ENCODE data around the gene PLXDC1. TPM values are rescaled to one million over a fixed set of nuclear protein-coding genes. Genes with fewer than 3 reads are reported as not detected.
A peak's percentile ranks its signal among the peaks of the same experiment; 100 is the strongest.

Gene PLXDC1
- total and polyA plus RNA-seq, 2 of the 13 experiments (the other 11 are each of a cell fraction or from before 2014, with no cell fraction given), result not detected

GRCh38 chr17:39197380-39198185, 46.1 kb upstream of the PLXDC1 start, which contains the start of gene CACNB1 (continued):
- TF ChIP-seq, protein P1, sequence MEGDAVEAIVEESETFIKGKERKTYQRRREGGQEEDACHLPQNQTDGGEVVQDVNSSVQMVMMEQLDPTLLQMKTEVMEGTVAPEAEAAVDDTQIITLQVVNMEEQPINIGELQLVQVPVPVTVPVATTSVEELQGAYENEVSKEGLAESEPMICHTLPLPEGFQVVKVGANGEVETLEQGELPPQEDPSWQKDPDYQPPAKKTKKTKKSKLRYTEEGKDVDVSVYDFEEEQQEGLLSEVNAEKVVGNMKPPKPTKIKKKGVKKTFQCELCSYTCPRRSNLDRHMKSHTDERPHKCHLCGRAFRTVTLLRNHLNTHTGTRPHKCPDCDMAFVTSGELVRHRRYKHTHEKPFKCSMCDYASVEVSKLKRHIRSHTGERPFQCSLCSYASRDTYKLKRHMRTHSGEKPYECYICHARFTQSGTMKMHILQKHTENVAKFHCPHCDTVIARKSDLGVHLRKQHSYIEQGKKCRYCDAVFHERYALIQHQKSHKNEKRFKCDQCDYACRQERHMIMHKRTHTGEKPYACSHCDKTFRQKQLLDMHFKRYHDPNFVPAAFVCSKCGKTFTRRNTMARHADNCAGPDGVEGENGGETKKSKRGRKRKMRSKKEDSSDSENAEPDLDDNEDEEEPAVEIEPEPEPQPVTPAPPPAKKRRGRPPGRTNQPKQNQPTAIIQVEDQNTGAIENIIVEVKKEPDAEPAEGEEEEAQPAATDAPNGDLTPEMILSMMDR (CRISPR knock-in tag; IDR thresholded peaks at IDR 0.05), result no peak
- no peak for TF ChIP-seq MED8 (CRISPR knock-in tag; IDR thresholded peaks at IDR 0.05; ENCODE audit: insufficient replicate concordance)
- no peak for TF ChIP-seq SRSF9 (IDR thresholded peaks at IDR 0.05; ENCODE audit: borderline replicate concordance, insufficient read depth, low read depth, low read length, poor library complexity, severe bottlenecking)
- TF ChIP-seq, protein P2, sequence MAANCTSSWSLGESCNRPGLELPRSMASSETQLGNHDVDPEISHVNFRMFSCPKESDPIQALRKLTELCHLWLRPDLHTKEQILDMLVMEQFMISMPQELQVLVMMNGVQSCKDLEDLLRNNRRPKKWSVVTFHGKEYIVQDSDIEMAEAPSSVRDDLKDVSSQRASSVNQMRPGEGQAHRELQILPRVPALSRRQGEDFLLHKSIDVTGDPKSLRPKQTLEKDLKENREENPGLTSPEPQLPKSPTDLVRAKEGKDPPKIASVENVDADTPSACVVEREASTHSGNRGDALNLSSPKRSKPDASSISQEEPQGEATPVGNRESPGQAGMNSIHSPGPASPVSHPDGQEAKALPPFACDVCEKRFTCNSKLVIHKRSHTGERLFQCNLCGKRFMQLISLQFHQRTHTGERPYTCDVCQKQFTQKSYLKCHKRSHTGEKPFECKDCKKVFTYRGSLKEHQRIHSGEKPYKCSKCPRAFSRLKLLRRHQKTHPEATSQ (CRISPR knock-in tag; IDR thresholded peaks at IDR 0.05; ENCODE audit: borderline replicate concordance), result no peak
- peak; percentile 44 for TF ChIP-seq MYC (CRISPR knock-in tag; IDR thresholded peaks at IDR 0.05; ENCODE audit: borderline replicate concordance)
- no peak for TF ChIP-seq SATB2 (CRISPR knock-in tag; IDR thresholded peaks at IDR 0.05)
- TF ChIP-seq MBNL3 (CRISPR knock-in tag; conservative IDR thresholded peaks at IDR 0.05), result no peak
- no peak for TF ChIP-seq AGO1 (IDR thresholded peaks at IDR 0.05; ENCODE audit: low read depth, low read length, poor library complexity, severe bottlenecking)
- TF ChIP-seq ZNF816 (CRISPR knock-in tag; IDR thresholded peaks at IDR 0.05; ENCODE audit: borderline replicate concordance), result no peak
- no peak for TF ChIP-seq SP1 (IDR thresholded peaks at IDR 0.05)
- peak; percentile 68 for TF ChIP-seq SP1 (CRISPR knock-in tag; IDR thresholded peaks at IDR 0.05)
- TF ChIP-seq NFYB (CRISPR knock-in tag; IDR thresholded peaks at IDR 0.05), result no peak
- no peak for TF ChIP-seq RARG (CRISPR knock-in tag; IDR thresholded peaks at IDR 0.05; ENCODE audit: low read depth)
- no peak for TF ChIP-seq TGIF2 (CRISPR knock-in tag; IDR thresholded peaks at IDR 0.05)
- no peak for TF ChIP-seq ZNF557 (CRISPR knock-in tag; IDR thresholded peaks at IDR 0.05)
- TF ChIP-seq MAX (IDR thresholded peaks at IDR 0.05), result peak; percentile 33; the same call in 1 of the 2 replicates
- no peak for TF ChIP-seq NFATC3 (CRISPR knock-in tag; IDR thresholded peaks at IDR 0.05)
- no peak for TF ChIP-seq U2AF2 (IDR thresholded peaks at IDR 0.05; ENCODE audit: low read depth, low read length)
- TF ChIP-seq ZNF891 (CRISPR knock-in tag; IDR thresholded peaks at IDR 0.05), result no peak
- peak; percentile 50; the same call in 1 of the 3 replicates for TF ChIP-seq MXI1 (IDR thresholded peaks at IDR 0.05; ENCODE audit: borderline replicate concordance, low read depth, low read length)
- TF ChIP-seq KDM6A (CRISPR knock-in tag; IDR thresholded peaks at IDR 0.05; ENCODE audit: low read depth), result no peak
- TF ChIP-seq, protein P3, sequence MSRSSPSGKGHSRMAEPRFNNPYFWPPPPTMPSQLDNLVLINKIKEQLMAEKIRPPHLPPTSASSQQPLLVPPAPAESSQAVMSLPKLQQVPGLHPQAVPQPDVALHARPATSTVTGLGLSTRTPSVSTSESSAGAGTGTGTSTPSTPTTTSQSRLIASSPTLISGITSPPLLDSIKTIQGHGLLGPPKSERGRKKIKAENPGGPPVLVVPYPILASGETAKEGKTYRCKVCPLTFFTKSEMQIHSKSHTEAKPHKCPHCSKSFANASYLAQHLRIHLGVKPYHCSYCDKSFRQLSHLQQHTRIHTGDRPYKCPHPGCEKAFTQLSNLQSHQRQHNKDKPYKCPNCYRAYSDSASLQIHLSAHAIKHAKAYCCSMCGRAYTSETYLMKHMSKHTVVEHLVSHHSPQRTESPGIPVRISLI (CRISPR knock-in tag; IDR thresholded peaks at IDR 0.05; ENCODE audit: borderline replicate concordance), result no peak
- TF ChIP-seq ZC3H13 (CRISPR knock-in tag; IDR thresholded peaks at IDR 0.05), result peak; percentile 55; the same call in 1 of the 2 replicates
- TF ChIP-seq, protein P4, sequence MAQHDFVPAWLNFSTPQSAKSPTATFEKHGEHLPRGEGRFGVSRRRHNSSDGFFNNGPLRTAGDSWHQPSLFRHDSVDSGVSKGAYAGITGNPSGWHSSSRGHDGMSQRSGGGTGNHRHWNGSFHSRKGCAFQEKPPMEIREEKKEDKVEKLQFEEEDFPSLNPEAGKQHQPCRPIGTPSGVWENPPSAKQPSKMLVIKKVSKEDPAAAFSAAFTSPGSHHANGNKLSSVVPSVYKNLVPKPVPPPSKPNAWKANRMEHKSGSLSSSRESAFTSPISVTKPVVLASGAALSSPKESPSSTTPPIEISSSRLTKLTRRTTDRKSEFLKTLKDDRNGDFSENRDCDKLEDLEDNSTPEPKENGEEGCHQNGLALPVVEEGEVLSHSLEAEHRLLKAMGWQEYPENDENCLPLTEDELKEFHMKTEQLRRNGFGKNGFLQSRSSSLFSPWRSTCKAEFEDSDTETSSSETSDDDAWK (CRISPR knock-in tag; IDR thresholded peaks at IDR 0.05), result no peak
- no peak for TF ChIP-seq HDAC6 (IDR thresholded peaks at IDR 0.05; ENCODE audit: low read depth, low read length)
- no peak for TF ChIP-seq NKX3-1 (CRISPR knock-in tag; IDR thresholded peaks at IDR 0.05)
